K562 (cell line): ENCODE results near the gene YJU2.
A peak's percentile ranks its signal among the peaks of the same experiment; 100 is the strongest.

ENCODE experiments used
- BHLHE40 ChIP-seq: IDR thresholded peaks from 2 replicates; pipeline ENCODE4 v1.6.1; 2011; ENCODE audit warnings: low read length, improper control_type of control experiment
- EZH2 ChIP-seq: IDR thresholded peaks from 2 replicates; pipeline ENCODE4 v1.6.1; 2012; ENCODE audit warnings: low read depth, mild to moderate bottlenecking, inconsistent platforms, low read length, borderline replicate concordance
- RNF2 ChIP-seq: sonication (generic); IDR thresholded peaks from 2 replicates; pipeline ENCODE4 v1.6.1; 2016
- YY1 ChIP-seq, 3 experiments: IDR thresholded peaks; 2 replicates each; pipeline ENCODE4 v1.6.1; 2011; ENCODE audit warnings: low read length in 2 of 3, mild to moderate bottlenecking in 2 of 3, moderate library complexity in 2 of 3, borderline replicate concordance in 1 of 3, control low read depth in 1 of 3, low read depth in 1 of 3; ENCODE audit not compliant: insufficient read depth in 3 of 3, insufficient replicate concordance in 2 of 3, control insufficient read depth in 1 of 3, insufficient read length in 1 of 3; ENCODE audit errors: extremely low read depth in 1 of 3
- TF ChIP-seq, protein P1 (sequence below): sonication (generic); formaldehyde crosslinking; IDR thresholded peaks from 2 replicates; pipeline ENCODE4 v1.8.0; 2022; ENCODE audit warnings: mild to moderate bottlenecking, missing genetic modification reagents
- TF ChIP-seq, protein P2 (sequence below): fragments of 450-650 bp; IDR thresholded peaks from 2 replicates; pipeline ENCODE4 v1.6.1; 2017; ENCODE audit warnings: antibody characterized with exemption, mild to moderate bottlenecking

DNA sequence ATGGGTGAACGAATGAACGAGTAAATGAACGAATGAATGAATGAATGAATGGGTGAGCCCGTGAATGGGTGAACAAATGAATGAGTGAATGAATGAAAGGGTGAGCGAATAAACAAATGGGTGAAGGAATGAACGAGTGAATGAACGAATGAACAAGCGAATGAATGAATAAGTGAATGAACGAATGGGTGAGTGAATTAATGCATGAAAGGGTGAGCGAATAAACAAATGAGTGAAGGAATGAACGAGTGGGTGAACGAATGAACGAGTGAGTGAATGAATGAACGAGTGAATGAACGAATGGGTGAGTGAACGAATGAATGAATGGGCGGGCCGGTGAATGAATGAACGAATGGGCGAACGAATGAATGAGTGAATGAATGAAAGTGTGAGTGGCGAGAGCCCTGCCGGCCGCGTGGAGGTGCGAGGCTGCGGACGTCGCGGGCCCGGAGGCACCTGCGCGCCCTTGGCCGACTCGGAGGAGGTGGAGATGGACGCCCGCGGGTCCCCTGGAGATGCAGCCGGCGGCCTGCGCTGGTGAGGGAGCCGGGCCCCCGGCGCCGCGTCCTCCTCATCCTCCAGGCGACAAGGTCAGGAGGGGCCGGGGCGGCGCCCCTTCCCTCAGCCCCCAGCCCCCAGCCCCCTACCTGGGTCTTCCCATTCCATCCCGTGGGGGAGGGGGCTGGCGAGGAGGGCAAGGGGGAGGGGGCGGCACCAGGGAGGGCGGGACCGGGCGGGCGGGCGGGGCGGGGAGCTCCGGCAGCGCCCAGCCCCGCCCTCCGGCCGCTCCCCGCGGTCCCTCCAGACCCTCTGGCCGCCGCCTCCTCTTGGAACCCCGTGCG, 49.0 kb upstream of the YJU2 start:
- TF ChIP-seq, protein P1, sequence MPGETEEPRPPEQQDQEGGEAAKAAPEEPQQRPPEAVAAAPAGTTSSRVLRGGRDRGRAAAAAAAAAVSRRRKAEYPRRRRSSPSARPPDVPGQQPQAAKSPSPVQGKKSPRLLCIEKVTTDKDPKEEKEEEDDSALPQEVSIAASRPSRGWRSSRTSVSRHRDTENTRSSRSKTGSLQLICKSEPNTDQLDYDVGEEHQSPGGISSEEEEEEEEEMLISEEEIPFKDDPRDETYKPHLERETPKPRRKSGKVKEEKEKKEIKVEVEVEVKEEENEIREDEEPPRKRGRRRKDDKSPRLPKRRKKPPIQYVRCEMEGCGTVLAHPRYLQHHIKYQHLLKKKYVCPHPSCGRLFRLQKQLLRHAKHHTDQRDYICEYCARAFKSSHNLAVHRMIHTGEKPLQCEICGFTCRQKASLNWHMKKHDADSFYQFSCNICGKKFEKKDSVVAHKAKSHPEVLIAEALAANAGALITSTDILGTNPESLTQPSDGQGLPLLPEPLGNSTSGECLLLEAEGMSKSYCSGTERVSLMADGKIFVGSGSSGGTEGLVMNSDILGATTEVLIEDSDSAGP (CRISPR knock-in tag), result 0 out of 2 replicates have a peak, but pooled peaks have one; percentile 60
- TF ChIP-seq, protein P2, sequence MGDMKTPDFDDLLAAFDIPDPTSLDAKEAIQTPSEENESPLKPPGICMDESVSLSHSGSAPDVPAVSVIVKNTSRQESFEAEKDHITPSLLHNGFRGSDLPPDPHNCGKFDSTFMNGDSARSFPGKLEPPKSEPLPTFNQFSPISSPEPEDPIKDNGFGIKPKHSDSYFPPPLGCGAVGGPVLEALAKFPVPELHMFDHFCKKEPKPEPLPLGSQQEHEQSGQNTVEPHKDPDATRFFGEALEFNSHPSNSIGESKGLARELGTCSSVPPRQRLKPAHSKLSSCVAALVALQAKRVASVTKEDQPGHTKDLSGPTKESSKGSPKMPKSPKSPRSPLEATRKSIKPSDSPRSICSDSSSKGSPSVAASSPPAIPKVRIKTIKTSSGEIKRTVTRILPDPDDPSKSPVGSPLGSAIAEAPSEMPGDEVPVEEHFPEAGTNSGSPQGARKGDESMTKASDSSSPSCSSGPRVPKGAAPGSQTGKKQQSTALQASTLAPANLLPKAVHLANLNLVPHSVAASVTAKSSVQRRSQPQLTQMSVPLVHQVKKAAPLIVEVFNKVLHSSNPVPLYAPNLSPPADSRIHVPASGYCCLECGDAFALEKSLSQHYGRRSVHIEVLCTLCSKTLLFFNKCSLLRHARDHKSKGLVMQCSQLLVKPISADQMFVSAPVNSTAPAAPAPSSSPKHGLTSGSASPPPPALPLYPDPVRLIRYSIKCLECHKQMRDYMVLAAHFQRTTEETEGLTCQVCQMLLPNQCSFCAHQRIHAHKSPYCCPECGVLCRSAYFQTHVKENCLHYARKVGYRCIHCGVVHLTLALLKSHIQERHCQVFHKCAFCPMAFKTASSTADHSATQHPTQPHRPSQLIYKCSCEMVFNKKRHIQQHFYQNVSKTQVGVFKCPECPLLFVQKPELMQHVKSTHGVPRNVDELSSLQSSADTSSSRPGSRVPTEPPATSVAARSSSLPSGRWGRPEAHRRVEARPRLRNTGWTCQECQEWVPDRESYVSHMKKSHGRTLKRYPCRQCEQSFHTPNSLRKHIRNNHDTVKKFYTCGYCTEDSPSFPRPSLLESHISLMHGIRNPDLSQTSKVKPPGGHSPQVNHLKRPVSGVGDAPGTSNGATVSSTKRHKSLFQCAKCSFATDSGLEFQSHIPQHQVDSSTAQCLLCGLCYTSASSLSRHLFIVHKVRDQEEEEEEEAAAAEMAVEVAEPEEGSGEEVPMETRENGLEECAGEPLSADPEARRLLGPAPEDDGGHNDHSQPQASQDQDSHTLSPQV, result no peak
- TF ChIP-seq RNF2 (no peak), BHLHE40 (no peak), EZH2 (no peak), YY1 (IDR thresholded peaks at IDR 0.05; ENCODE audit: borderline replicate concordance in 1 of 3, control insufficient read depth in 1 of 3, extremely low read depth in 1 of 3, insufficient read depth in 3 of 3, insufficient read length in 1 of 3, insufficient replicate concordance in 2 of 3, low read depth in 1 of 3, low read length in 2 of 3) (no peak)
